HCT116 (cell line): ENCODE results near the gene NTRK3. TPM values are rescaled to one million over a fixed set of nuclear protein-coding genes. Genes with fewer than 3 reads are reported as not detected.

Experiments used
- ATAC-seq: fragments of 200-7000 bp; cut with Tn5 transposase; 2 replicates; pipeline ENCODE4 v1.9.1; 2020; ENCODE audit warnings: mild to moderate bottlenecking, moderate library complexity
- BruUV-seq: library from RNA; stranded (reverse); fragments of 400-500 nt; replicated peaks from 2 replicates; lab custom pipeline; 2021; lab: Mats Ljungman, UMichigan
- CTCF ChIA-PET: fragments of 300-600 bp; sonication (Branson Sonifier 250); formaldehyde crosslinking; loops from one replicate; lab custom pipeline; 2021; ENCODE audit warnings: antibody characterized with exemption; lab: Charles Lee
- POLR2A ChIA-PET: fragments of 300-600, 350-600 bp; sonication (Branson Sonifier 250); formaldehyde crosslinking; loops from one replicate; lab custom pipeline; 2021; ENCODE audit warnings: antibody characterized with exemption; lab: Charles Lee
- RAD21 ChIA-PET, 2 experiments: fragments of 300-600 bp; sonication (Branson Sonifier 250); formaldehyde crosslinking; loops; one replicate each; lab custom pipeline; 2023; ENCODE audit warnings: low total read pairs in 2 of 2; ENCODE audit not compliant: uncharacterized antibody in 2 of 2, unreplicated experiment in 2 of 2, low non-redundant PET in 1 of 2; lab: Charles Lee
- DNase-seq: peaks from one replicate; pipeline ENCODE4 v3.0.0-alpha.2; 2010; ENCODE audit warnings: low read depth, low spot score
- H2AFZ ChIP-seq: fragments of 200-600 bp; shearing (Covaris generic), sonication (generic); 2 replicates; pipeline ENCODE4 v1.6.1; 2017; ENCODE audit warnings: low read depth, mixed run types, mixed read lengths, antibody characterized with exemption, low read length; ENCODE audit not compliant: poor library complexity, severe bottlenecking
- H3K27ac ChIP-seq: 2 replicates; pipeline ENCODE4 v1.5.1; 2012; ENCODE audit warnings: low read depth, low read length
- H3K27me3 ChIP-seq: fragments of 200-600 bp; sonication (generic); 2 replicates; pipeline ENCODE4 v1.6.1; 2016; ENCODE audit warnings: mixed run types, low read length, mixed read lengths; ENCODE audit not compliant: insufficient read depth
- H3K36me3 ChIP-seq, 2 experiments: fragments of 200-500 bp in 1 of 2; fragments of 200-600 bp in 1 of 2; sonication (Bioruptor generic) in 1 of 2; sonication (generic) in 1 of 2; 2 replicates each; pipeline versions ENCODE4 v1.5.1 to v1.6.1; 2014 to 2016; ENCODE audit warnings: low read length in 2 of 2, inconsistent platforms in 1 of 2, mixed read lengths in 1 of 2, mixed run types in 1 of 2; ENCODE audit not compliant: insufficient read depth in 2 of 2, control insufficient read depth in 1 of 2
- H3K4me1 ChIP-seq, 2 experiments: fragments of 200-600 bp in 1 of 2; sonication (generic) in 1 of 2; 2 replicates each; pipeline versions ENCODE4 v1.5.1 to v1.6.1; 2012 to 2017; ENCODE audit warnings: low read length in 2 of 2, inconsistent platforms in 1 of 2, mild to moderate bottlenecking in 1 of 2, mixed read lengths in 1 of 2, mixed run types in 1 of 2, moderate library complexity in 1 of 2; ENCODE audit not compliant: insufficient read depth in 2 of 2, control insufficient read depth in 1 of 2
- H3K4me2 ChIP-seq: fragments of 200-600 bp; sonication (generic); 2 replicates; pipeline ENCODE4 v1.6.1; 2017; ENCODE audit warnings: mixed run types, low read length, mixed read lengths
- H3K4me3 ChIP-seq, 2 experiments: fragments of 200-600 bp in 1 of 2; sonication (generic) in 1 of 2; replicated peaks in 1 of 2; 2 replicates each; pipeline ENCODE4 v1.5.1; 2011 to 2016; ENCODE audit warnings: low read length in 2 of 2, control low read depth in 1 of 2, low read depth in 1 of 2, mild to moderate bottlenecking in 1 of 2, mixed read lengths in 1 of 2, mixed run types in 1 of 2
- H3K79me2 ChIP-seq: fragments of 200-600 bp; sonication (generic); 2 replicates; pipeline ENCODE4 v1.6.1; 2017; ENCODE audit warnings: mild to moderate bottlenecking, mixed run types, low read length, moderate library complexity, mixed read lengths; ENCODE audit not compliant: insufficient read depth
- H3K9ac ChIP-seq: fragments of 200-600 bp; sonication (generic); 2 replicates; pipeline ENCODE4 v1.6.1; 2016; ENCODE audit warnings: low read length, mixed read lengths
- H3K9me2 ChIP-seq: fragments of 200-600 bp; sonication (generic), shearing (Covaris generic); 2 replicates; pipeline ENCODE4 v1.6.1; 2017; ENCODE audit warnings: mixed run types, mild to moderate bottlenecking, moderate library complexity; ENCODE audit not compliant: insufficient read depth
- H3K9me3 ChIP-seq, 2 experiments: fragments of 200-500 bp in 1 of 2; fragments of 200-600 bp in 1 of 2; sonication (Bioruptor generic) in 1 of 2; sonication (generic) in 1 of 2; 2 replicates each; pipeline ENCODE4 v1.6.1; 2014 to 2017; ENCODE audit warnings: low read length in 2 of 2, mixed read lengths in 2 of 2, inconsistent platforms in 1 of 2, low read depth in 1 of 2, mild to moderate bottlenecking in 1 of 2, mixed run types in 1 of 2, moderate library complexity in 1 of 2; ENCODE audit not compliant: control insufficient read depth in 1 of 2, insufficient read depth in 1 of 2
- H4K20me1 ChIP-seq: fragments of 200-600 bp; sonication (generic), shearing (Covaris generic); 2 replicates; pipeline ENCODE4 v1.6.1; 2017; ENCODE audit warnings: mixed run types, mild to moderate bottlenecking, moderate library complexity; ENCODE audit not compliant: insufficient read depth
- CBX3 ChIP-seq: IDR thresholded peaks from 2 replicates; pipeline ENCODE4 v1.6.1; 2012; ENCODE audit warnings: low read depth
- EGR1 ChIP-seq: IDR thresholded peaks from 2 replicates; pipeline ENCODE4 v1.6.1; 2012; ENCODE audit warnings: low read depth
- ELF1 ChIP-seq: IDR thresholded peaks from 2 replicates; pipeline ENCODE4 v1.6.1; 2012; ENCODE audit warnings: low read depth, borderline replicate concordance
- EZH2 ChIP-seq: fragments of 200-600 bp; sonication (generic); IDR thresholded peaks from 2 replicates; pipeline ENCODE4 v1.6.1; 2017; ENCODE audit warnings: antibody characterized with exemption, mixed run types
- EZH2phosphoT487 ChIP-seq: fragments of 200-600 bp; IDR thresholded peaks from 2 replicates; pipeline ENCODE4 v1.6.1; 2018; ENCODE audit warnings: antibody characterized with exemption, borderline replicate concordance
- FOSL1 ChIP-seq: IDR thresholded peaks from 2 replicates; pipeline ENCODE4 v1.6.1; 2012; ENCODE audit warnings: low read depth
- JUND ChIP-seq: IDR thresholded peaks from 2 replicates; pipeline ENCODE4 v1.6.1; 2012
- POLR2A ChIP-seq: IDR thresholded peaks from 2 replicates; pipeline ENCODE4 v1.7.0; 2011; ENCODE audit warnings: borderline replicate concordance; ENCODE audit not compliant: insufficient read depth, insufficient read length; ENCODE audit errors: extremely low read depth
- POLR2AphosphoS5 ChIP-seq: IDR thresholded peaks from 2 replicates; pipeline ENCODE4 v1.6.1; 2011; ENCODE audit warnings: mild to moderate bottlenecking, low read depth, low read length, moderate library complexity
- RAD21 ChIP-seq: IDR thresholded peaks from 2 replicates; pipeline ENCODE4 v1.6.1; 2012; ENCODE audit warnings: low read depth, mild to moderate bottlenecking
- SIN3A ChIP-seq: IDR thresholded peaks from 2 replicates; pipeline ENCODE4 v1.6.1; 2012; ENCODE audit warnings: low read depth
- SP1 ChIP-seq: IDR thresholded peaks from 2 replicates; pipeline ENCODE4 v1.6.1; 2012; ENCODE audit warnings: low read depth
- SRF ChIP-seq: IDR thresholded peaks from 2 replicates; pipeline ENCODE4 v1.6.1; 2012; ENCODE audit warnings: low read depth
- YY1 ChIP-seq: IDR thresholded peaks from 2 replicates; pipeline ENCODE4 v1.6.1; 2011; ENCODE audit warnings: low read length, low read depth, moderate library complexity, mild to moderate bottlenecking; ENCODE audit not compliant: insufficient replicate concordance; ENCODE audit errors: extremely low read depth
- ZFX ChIP-seq: fragments of 450-650 bp; IDR thresholded peaks from 2 replicates; pipeline ENCODE4 v1.6.1; 2017
- ZNF274 ChIP-seq: fragments of 200-500 bp; sonication (Bioruptor generic); IDR thresholded peaks from 2 replicates; pipeline ENCODE4 v1.6.1; 2014; ENCODE audit warnings: mild to moderate bottlenecking, low read depth, low read length, inconsistent platforms
- intact Hi-C: fragments of 100-400 bp; cut with micrococcal nuclease; formaldehyde crosslinking; loops from 2 replicates; pipeline ENCODE4 v1.10.0; 2022
- total RNA-seq: library from RNA; stranded (reverse); gene quantifications from one replicate; pipeline ENCODE4 v1.2.1, GENCODE V29; 2021; ENCODE audit not compliant: unreplicated experiment
- TF ChIP-seq, protein P1 (sequence below): IDR thresholded peaks from 2 replicates; pipeline ENCODE4 v1.6.1; 2012
- TF ChIP-seq, protein P2 (sequence below), 3 experiments: fragments of 200-600 bp in 1 of 3; sonication (generic) in 1 of 3; IDR thresholded peaks in 2 of 3; conservative IDR thresholded peaks in 1 of 3; 2 replicates each; pipeline ENCODE4 v1.5.1; 2012 to 2017; ENCODE audit warnings: low read depth in 2 of 3, low read length in 2 of 3, antibody characterized with exemption in 1 of 3, borderline replicate concordance in 1 of 3, control low read depth in 1 of 3, mild to moderate bottlenecking in 1 of 3, mixed read lengths in 1 of 3, mixed run types in 1 of 3, moderate library complexity in 1 of 3; ENCODE audit not compliant: insufficient read depth in 1 of 3
- TF ChIP-seq, protein P3 (sequence below): IDR thresholded peaks from 2 replicates; pipeline ENCODE4 v1.6.1; 2012; ENCODE audit warnings: low read depth
- TF ChIP-seq, protein P4 (sequence below): IDR thresholded peaks from 2 replicates; pipeline ENCODE4 v1.6.1; 2012

Gene NTRK3
- total RNA-seq, 1 experiment from 2014 or later = not detected

DNA sequence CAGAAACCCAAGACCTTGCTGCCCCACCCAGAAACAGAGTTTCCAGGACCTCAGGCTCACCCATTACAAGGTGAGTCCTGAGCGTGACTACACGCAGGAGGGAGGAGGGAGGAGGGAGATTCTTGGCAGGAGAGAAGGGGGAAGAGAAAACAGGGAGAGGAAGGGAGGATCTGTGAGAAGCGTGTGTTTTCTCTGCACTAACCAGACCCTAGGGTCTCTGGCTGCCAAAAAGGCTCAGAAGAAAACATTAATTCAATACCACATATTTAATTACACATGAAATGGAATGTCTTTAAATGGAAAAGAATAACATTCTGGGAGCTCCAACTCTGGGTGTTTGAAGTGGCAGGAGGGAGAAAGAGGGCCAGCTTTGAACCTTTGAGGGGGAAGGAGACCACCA lies 309.0 kb downstream of the NTRK3 start:
- ATAC-seq (no peak), DNase-seq (no peak)
- intact Hi-C loops = no loop called here
- no peaks in the 10 kb centered on the region for H3K79me2 ChIP-seq
- no peaks in the 10 kb centered on the region for H3K9me2 ChIP-seq
- no peak overlapping the region for H3K27ac ChIP-seq
- CTCF ChIA-PET = no interaction called here
- POLR2A ChIA-PET = no interaction called here
- TF ChIP-seq ELF1 (no peak), SIN3A (no peak), RAD21 (no peak), EZH2phosphoT487 (no peak), YY1 (no peak), SRF (no peak), ZFX (no peak), ZNF274 (no peak), POLR2AphosphoS5 (no peak), EGR1 (no peak), CBX3 (no peak), SP1 (no peak), EZH2 (no peak), POLR2A (no peak), FOSL1 (no peak), JUND (no peak)
- TF ChIP-seq, protein P1, sequence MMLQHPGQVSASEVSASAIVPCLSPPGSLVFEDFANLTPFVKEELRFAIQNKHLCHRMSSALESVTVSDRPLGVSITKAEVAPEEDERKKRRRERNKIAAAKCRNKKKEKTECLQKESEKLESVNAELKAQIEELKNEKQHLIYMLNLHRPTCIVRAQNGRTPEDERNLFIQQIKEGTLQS = no peak
- TF ChIP-seq, protein P2, sequence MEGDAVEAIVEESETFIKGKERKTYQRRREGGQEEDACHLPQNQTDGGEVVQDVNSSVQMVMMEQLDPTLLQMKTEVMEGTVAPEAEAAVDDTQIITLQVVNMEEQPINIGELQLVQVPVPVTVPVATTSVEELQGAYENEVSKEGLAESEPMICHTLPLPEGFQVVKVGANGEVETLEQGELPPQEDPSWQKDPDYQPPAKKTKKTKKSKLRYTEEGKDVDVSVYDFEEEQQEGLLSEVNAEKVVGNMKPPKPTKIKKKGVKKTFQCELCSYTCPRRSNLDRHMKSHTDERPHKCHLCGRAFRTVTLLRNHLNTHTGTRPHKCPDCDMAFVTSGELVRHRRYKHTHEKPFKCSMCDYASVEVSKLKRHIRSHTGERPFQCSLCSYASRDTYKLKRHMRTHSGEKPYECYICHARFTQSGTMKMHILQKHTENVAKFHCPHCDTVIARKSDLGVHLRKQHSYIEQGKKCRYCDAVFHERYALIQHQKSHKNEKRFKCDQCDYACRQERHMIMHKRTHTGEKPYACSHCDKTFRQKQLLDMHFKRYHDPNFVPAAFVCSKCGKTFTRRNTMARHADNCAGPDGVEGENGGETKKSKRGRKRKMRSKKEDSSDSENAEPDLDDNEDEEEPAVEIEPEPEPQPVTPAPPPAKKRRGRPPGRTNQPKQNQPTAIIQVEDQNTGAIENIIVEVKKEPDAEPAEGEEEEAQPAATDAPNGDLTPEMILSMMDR (IDR thresholded peaks at IDR 0.05 in 2 of 3, conservative IDR thresholded peaks at IDR 0.05 in 1 of 3; ENCODE audit: borderline replicate concordance in 1 of 3, insufficient read depth in 1 of 3, low read depth in 2 of 3, low read length in 2 of 3) = no peak
- TF ChIP-seq, protein P3, sequence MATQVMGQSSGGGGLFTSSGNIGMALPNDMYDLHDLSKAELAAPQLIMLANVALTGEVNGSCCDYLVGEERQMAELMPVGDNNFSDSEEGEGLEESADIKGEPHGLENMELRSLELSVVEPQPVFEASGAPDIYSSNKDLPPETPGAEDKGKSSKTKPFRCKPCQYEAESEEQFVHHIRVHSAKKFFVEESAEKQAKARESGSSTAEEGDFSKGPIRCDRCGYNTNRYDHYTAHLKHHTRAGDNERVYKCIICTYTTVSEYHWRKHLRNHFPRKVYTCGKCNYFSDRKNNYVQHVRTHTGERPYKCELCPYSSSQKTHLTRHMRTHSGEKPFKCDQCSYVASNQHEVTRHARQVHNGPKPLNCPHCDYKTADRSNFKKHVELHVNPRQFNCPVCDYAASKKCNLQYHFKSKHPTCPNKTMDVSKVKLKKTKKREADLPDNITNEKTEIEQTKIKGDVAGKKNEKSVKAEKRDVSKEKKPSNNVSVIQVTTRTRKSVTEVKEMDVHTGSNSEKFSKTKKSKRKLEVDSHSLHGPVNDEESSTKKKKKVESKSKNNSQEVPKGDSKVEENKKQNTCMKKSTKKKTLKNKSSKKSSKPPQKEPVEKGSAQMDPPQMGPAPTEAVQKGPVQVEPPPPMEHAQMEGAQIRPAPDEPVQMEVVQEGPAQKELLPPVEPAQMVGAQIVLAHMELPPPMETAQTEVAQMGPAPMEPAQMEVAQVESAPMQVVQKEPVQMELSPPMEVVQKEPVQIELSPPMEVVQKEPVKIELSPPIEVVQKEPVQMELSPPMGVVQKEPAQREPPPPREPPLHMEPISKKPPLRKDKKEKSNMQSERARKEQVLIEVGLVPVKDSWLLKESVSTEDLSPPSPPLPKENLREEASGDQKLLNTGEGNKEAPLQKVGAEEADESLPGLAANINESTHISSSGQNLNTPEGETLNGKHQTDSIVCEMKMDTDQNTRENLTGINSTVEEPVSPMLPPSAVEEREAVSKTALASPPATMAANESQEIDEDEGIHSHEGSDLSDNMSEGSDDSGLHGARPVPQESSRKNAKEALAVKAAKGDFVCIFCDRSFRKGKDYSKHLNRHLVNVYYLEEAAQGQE = no peak
- TF ChIP-seq, protein P4, sequence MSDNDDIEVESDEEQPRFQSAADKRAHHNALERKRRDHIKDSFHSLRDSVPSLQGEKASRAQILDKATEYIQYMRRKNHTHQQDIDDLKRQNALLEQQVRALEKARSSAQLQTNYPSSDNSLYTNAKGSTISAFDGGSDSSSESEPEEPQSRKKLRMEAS = no peak
- H3K36me3 ChIP-seq = no peaks in the 10 kb centered on the region; a peak in 1 of 4 replicates
- no peaks in the 10 kb centered on the region for H3K4me1 ChIP-seq
- no peaks in the 10 kb centered on the region for H3K27me3 ChIP-seq
- H4K20me1 ChIP-seq = no peaks in the 10 kb centered on the region
- H3K9me3 ChIP-seq = no peaks in the 10 kb centered on the region; a peak in 1 of 4 replicates
- no peak overlapping the region for H3K4me3 ChIP-seq
- H3K9ac ChIP-seq = no peak overlapping the region
- H3K4me2 ChIP-seq = no peak overlapping the region
- no peak overlapping the region for H2AFZ ChIP-seq
- RAD21 ChIA-PET = no interaction called here
- no TSS peak for BruUV-seq
